HepG2 (cell line): Measurements from ENCODE around the gene CA14. TPM values are rescaled to one million over a fixed set of nuclear protein-coding genes. Genes with fewer than 3 reads are reported as not detected.
A peak's percentile ranks its signal among the peaks of the same experiment; 100 is the strongest.

Experiments
- CREB1 ChIP-seq, 2 experiments: fragments of 450-650 bp in 1 of 2; IDR thresholded peaks; 2 replicates each; pipeline ENCODE4 v1.6.1; 2016 to 2017; ENCODE audit warnings: control low read depth in 1 of 2, mild to moderate bottlenecking in 1 of 2, missing compliant biosample characterization in 1 of 2, missing genetic modification characterization in 1 of 2
- NFKBIZ ChIP-seq: IDR thresholded peaks from 2 replicates; pipeline ENCODE4 v1.6.1; 2018; ENCODE audit warnings: missing genetic modification reagents, missing compliant biosample characterization
- RBM22 ChIP-seq: fragments of 200-400 bp; formaldehyde crosslinking; optimal IDR thresholded peaks from 2 replicates; pipeline ENCODE3; 2017; ENCODE audit warnings: mild to moderate bottlenecking, low read length, moderate library complexity
- SMAD3 ChIP-seq: sonication (generic); formaldehyde crosslinking; IDR thresholded peaks from 2 replicates; pipeline ENCODE4 v1.4.0; 2020; ENCODE audit warnings: missing genetic modification reagents
- SP2 ChIP-seq: sonication (generic); formaldehyde crosslinking; IDR thresholded peaks from 2 replicates; pipeline ENCODE4 v1.5.1; 2020; ENCODE audit warnings: mild to moderate bottlenecking, missing genetic modification reagents
- ZNF598 ChIP-seq: sonication (generic); formaldehyde crosslinking; IDR thresholded peaks from 2 replicates; pipeline ENCODE4 v1.5.1; 2020; ENCODE audit warnings: mild to moderate bottlenecking, missing genetic modification reagents, borderline replicate concordance
- ZSCAN9 ChIP-seq: IDR thresholded peaks from 2 replicates; pipeline ENCODE4 v1.6.1; 2016; ENCODE audit warnings: borderline replicate concordance
- polyA plus RNA-seq, 8 experiments: library from polyadenylated mRNA; depleted of rRNA in 3 of 8; stranded (reverse) in 7 of 8; unstranded in 1 of 8; fragments of >200 nt; fragmentation: Illumina TruSeq in 4 of 8; extraction: Trizol in 4 of 8; gene quantifications; 2 replicates each; pipeline versions ENCODE4 v1.2.1 to v1.2.3, GENCODE V29; 2011 to 2016; ENCODE audit warnings: low read depth in 4 of 8, missing spikeins in 1 of 8, mixed read lengths in 1 of 8; ENCODE audit not compliant: insufficient read depth in 1 of 8
- total RNA-seq, 5 experiments: library from RNA; depleted of rRNA; stranded (reverse); fragments of >200 nt; fragmentation: Illumina TruSeq; extraction: Trizol; gene quantifications; 2 replicates each; pipeline ENCODE4 v1.2.3, GENCODE V29; 2016; ENCODE audit warnings: low read depth in 1 of 5
- TF ChIP-seq, protein P1 (sequence below): IDR thresholded peaks from 2 replicates; pipeline ENCODE4 v1.6.1; 2016; ENCODE audit warnings: missing compliant biosample characterization, missing genetic modification reagents, borderline replicate concordance
- TF ChIP-seq, protein P2 (sequence below): sonication (generic); formaldehyde crosslinking; IDR thresholded peaks from 2 replicates; pipeline ENCODE4 v1.4.0; 2020; ENCODE audit warnings: mild to moderate bottlenecking, missing genetic modification reagents
- TF ChIP-seq, protein P3 (sequence below): sonication (generic); formaldehyde crosslinking; IDR thresholded peaks from 2 replicates; pipeline ENCODE4 v1.4.0; 2020; ENCODE audit warnings: mild to moderate bottlenecking, low read depth, missing genetic modification reagents
- TF ChIP-seq, protein P4 (sequence below): sonication (generic); formaldehyde crosslinking; IDR thresholded peaks from 2 replicates; pipeline ENCODE4 v1.4.0; 2020; ENCODE audit warnings: missing genetic modification reagents
- TF ChIP-seq, protein P5 (sequence below): IDR thresholded peaks from 2 replicates; pipeline ENCODE4 v1.6.1; 2016; ENCODE audit warnings: missing compliant biosample characterization, missing genetic modification reagents, borderline replicate concordance

The CA14 gene
- total and polyA plus RNA-seq, 2 of the 13 experiments (the other 11 are each of a cell fraction or from before 2014, with no cell fraction given): 2.4 to 8.5 TPM

DNA sequence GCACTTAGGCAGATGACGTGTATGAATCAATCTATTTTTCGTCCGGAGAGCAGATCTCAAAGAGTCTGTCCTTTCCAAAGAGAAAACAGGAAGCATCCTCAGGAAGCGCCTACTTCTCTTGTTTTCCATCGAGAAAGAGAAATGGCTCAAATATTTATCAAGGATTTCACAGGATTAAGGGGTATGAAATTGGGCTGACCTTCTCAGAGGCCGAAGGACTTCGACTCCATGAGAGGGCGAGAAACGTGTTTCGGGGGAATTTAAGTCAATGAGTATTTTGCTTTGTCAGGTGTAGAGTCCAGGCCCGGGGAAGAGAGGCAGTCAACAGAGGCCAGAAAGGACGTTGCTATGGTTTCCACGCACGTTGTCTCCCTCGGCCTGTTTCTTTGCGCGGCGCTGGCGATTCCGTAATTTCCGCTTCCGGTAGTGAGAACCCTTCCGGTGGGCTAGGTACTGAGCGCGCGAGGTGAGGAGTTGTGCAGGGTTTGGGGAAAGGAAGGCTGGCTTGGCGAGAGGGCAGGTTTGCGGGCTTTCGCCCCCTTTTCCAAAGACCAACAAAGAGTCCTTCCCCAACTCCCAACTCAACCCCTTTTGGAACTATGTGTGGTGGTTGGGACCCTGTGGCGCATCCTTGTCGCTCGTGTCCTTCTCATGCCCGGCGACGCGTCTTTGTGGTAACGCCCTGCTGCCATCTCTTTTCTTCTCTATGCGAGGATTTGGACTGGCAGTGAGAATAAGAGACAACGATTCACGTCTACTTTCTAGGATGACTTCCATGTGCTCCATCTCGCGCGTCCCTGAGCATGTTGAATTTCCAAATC is 36.1 kb downstream of the CA14 start, which contains the start of gene MRPS21 (continued):
- TF ChIP-seq ZSCAN9 (CRISPR knock-in tag): peak; percentile 60
- TF ChIP-seq, protein P1, sequence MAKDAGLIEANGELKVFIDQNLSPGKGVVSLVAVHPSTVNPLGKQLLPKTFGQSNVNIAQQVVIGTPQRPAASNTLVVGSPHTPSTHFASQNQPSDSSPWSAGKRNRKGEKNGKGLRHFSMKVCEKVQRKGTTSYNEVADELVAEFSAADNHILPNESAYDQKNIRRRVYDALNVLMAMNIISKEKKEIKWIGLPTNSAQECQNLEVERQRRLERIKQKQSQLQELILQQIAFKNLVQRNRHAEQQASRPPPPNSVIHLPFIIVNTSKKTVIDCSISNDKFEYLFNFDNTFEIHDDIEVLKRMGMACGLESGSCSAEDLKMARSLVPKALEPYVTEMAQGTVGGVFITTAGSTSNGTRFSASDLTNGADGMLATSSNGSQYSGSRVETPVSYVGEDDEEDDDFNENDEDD (CRISPR knock-in tag): peak; percentile 89
- no peak for TF ChIP-seq NFKBIZ
- TF ChIP-seq, protein P2, sequence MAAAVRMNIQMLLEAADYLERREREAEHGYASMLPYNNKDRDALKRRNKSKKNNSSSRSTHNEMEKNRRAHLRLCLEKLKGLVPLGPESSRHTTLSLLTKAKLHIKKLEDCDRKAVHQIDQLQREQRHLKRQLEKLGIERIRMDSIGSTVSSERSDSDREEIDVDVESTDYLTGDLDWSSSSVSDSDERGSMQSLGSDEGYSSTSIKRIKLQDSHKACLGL (CRISPR knock-in tag): peak; percentile 32; the same call in 1 of the 2 replicates
- TF ChIP-seq SMAD3: peak; percentile 73; the same call in 1 of the 2 replicates
- TF ChIP-seq, protein P3, sequence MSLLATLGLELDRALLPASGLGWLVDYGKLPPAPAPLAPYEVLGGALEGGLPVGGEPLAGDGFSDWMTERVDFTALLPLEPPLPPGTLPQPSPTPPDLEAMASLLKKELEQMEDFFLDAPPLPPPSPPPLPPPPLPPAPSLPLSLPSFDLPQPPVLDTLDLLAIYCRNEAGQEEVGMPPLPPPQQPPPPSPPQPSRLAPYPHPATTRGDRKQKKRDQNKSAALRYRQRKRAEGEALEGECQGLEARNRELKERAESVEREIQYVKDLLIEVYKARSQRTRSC (CRISPR knock-in tag): no peak
- TF ChIP-seq, protein P4, sequence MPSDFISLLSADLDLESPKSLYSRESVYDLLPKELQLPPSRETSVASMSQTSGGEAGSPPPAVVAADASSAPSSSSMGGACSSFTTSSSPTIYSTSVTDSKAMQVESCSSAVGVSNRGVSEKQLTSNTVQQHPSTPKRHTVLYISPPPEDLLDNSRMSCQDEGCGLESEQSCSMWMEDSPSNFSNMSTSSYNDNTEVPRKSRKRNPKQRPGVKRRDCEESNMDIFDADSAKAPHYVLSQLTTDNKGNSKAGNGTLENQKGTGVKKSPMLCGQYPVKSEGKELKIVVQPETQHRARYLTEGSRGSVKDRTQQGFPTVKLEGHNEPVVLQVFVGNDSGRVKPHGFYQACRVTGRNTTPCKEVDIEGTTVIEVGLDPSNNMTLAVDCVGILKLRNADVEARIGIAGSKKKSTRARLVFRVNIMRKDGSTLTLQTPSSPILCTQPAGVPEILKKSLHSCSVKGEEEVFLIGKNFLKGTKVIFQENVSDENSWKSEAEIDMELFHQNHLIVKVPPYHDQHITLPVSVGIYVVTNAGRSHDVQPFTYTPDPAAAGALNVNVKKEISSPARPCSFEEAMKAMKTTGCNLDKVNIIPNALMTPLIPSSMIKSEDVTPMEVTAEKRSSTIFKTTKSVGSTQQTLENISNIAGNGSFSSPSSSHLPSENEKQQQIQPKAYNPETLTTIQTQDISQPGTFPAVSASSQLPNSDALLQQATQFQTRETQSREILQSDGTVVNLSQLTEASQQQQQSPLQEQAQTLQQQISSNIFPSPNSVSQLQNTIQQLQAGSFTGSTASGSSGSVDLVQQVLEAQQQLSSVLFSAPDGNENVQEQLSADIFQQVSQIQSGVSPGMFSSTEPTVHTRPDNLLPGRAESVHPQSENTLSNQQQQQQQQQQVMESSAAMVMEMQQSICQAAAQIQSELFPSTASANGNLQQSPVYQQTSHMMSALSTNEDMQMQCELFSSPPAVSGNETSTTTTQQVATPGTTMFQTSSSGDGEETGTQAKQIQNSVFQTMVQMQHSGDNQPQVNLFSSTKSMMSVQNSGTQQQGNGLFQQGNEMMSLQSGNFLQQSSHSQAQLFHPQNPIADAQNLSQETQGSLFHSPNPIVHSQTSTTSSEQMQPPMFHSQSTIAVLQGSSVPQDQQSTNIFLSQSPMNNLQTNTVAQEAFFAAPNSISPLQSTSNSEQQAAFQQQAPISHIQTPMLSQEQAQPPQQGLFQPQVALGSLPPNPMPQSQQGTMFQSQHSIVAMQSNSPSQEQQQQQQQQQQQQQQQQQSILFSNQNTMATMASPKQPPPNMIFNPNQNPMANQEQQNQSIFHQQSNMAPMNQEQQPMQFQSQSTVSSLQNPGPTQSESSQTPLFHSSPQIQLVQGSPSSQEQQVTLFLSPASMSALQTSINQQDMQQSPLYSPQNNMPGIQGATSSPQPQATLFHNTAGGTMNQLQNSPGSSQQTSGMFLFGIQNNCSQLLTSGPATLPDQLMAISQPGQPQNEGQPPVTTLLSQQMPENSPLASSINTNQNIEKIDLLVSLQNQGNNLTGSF (CRISPR knock-in tag): no peak
- peak; percentile 82 for TF ChIP-seq CREB1 (IDR thresholded peaks at IDR 0.05)
- peak; percentile 98 for TF ChIP-seq CREB1 (CRISPR knock-in tag; IDR thresholded peaks at IDR 0.05)
- TF ChIP-seq, protein P5, sequence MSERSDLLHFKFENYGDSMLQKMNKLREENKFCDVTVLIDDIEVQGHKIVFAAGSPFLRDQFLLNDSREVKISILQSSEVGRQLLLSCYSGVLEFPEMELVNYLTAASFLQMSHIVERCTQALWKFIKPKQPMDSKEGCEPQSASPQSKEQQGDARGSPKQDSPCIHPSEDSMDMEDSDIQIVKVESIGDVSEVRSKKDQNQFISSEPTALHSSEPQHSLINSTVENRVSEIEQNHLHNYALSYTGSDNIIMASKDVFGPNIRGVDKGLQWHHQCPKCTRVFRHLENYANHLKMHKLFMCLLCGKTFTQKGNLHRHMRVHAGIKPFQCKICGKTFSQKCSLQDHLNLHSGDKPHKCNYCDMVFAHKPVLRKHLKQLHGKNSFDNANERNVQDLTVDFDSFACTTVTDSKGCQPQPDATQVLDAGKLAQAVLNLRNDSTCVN (CRISPR knock-in tag): peak; percentile 30; the same call in 1 of the 2 replicates
- TF ChIP-seq RBM22: peak; percentile 78
- TF ChIP-seq ZNF598 (CRISPR knock-in tag): peak; percentile 89; the same call in 1 of the 2 replicates
- TF ChIP-seq SP2: no peak
